ENCODE measurements around the gene COL4A2. TPM values are rescaled to one million over a fixed set of nuclear protein-coding genes. Genes with fewer than 3 reads are reported as not detected.

The COL4A2 gene
- total RNA-seq, 4 donors from 2014 or later: 43.0 to 72.7 (median 53.5) TPM

DNA sequence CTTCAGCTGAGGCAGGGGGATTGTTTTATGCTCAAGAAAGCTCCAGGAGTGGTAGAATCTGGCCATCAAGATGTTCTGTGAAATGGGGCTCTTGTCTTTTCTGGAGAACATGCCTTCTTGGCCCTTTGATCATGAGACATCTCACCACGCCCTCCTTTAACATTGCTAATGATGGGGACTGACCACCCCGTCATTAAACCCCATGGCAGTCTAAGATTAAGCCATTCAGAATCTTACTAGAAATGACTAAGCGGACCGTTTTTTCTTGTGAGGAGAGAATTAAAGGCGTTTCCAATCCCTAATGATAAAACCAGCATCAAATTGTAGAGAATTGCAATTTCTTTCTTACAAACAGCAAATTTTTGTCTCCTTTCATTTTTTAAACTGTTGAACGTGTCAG is 89.4 kb downstream of the COL4A2 start:
- H3K36me3 ChIP-seq: no peaks in the 10 kb centered on the region
- TF ChIP-seq POLR2AphosphoS5 (IDR thresholded peaks at IDR 0.05): no peak
- TF ChIP-seq POLR2A (IDR thresholded peaks at IDR 0.05): no peak
- TF ChIP-seq EP300 (IDR thresholded peaks at IDR 0.05): no peak
- TF ChIP-seq, protein P1, sequence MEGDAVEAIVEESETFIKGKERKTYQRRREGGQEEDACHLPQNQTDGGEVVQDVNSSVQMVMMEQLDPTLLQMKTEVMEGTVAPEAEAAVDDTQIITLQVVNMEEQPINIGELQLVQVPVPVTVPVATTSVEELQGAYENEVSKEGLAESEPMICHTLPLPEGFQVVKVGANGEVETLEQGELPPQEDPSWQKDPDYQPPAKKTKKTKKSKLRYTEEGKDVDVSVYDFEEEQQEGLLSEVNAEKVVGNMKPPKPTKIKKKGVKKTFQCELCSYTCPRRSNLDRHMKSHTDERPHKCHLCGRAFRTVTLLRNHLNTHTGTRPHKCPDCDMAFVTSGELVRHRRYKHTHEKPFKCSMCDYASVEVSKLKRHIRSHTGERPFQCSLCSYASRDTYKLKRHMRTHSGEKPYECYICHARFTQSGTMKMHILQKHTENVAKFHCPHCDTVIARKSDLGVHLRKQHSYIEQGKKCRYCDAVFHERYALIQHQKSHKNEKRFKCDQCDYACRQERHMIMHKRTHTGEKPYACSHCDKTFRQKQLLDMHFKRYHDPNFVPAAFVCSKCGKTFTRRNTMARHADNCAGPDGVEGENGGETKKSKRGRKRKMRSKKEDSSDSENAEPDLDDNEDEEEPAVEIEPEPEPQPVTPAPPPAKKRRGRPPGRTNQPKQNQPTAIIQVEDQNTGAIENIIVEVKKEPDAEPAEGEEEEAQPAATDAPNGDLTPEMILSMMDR (IDR thresholded peaks at IDR 0.05): no peak
- H3K27me3 ChIP-seq: no peaks in the 10 kb centered on the region
- no peak overlapping the region for H3K4me3 ChIP-seq
- WGBS: 63% methylated on average over 6 of the region's 6 CpGs
- H3K27ac ChIP-seq: peak overlapping the region; percentile 88
- DNase-seq (ENCODE audit: low spot score in 2 of 2): no peak
- H3K4me1 ChIP-seq: peaks cover 27% of the 10 kb centered on the region
- H3K9me3 ChIP-seq: no peaks in the 10 kb centered on the region

DNA sequence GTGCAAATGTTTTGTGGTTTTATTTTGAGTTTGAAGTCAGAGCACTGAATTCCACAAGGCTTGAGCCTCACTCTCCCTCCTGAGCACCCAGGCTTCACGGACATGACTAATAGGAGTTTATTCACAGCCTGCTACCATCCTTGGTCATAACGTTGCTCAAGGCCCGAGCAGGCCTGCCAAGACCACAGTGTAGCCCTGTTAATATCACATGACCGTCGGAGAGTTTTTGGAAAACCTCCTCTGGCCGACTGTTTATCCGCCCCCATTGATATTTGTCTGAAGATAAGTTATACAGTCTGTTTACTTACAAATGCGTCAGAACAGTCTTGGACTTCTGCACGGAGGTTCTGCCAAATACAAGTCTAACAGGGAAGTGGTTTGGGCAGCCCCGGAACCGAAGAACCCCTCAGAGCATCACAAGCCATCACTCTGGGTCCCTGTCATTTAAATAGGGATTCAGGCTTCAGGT is 89.9 kb downstream of the COL4A2 start:
- TF ChIP-seq EP300 (IDR thresholded peaks at IDR 0.05) (peak; percentile 60), POLR2AphosphoS5 (IDR thresholded peaks at IDR 0.05) (peak in 2 of 3 donors; percentile 3 to 79), POLR2A (IDR thresholded peaks at IDR 0.05) (no peak)
- TF ChIP-seq, protein P1 (IDR thresholded peaks at IDR 0.05): no peak

DNA sequence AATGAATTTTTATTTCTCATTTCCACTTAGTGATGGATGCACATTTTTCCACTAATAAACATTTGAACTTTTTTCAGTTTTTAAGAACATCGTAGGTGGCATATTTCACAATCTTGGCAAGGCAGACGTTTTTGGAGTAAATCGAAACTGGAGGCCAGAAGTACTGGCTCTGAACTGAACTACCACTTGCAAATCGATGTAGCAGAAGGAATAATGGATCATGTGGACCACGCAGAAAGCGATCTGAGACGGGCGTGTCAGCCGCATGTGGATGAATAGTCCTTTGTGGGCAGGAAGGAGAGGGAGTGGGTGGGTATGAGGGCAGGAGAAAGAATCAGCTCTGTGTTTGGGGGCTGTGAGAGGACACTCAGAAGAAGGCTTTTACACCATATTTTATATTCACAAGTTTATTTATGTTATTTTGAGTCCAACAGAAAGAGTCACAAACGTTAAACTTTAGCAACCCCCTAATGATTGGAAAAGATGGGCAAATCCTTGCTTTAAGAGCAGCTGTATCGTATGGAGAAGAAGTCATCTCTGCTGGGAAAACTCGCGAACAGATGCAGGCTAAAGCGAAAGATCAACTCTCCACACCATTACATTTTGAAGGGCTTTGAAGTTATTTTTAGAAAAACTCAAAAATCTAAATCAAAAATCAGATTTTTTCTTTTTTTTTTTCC is 90.5 kb downstream of the COL4A2 start:
- WGBS: 55% methylated on average over 14 of the region's 14 CpGs
- Histone ChIP-seq H3K4me3 (no peak overlapping the region), H3K27me3 (no peaks in the 10 kb centered on the region), H3K4me1 (peaks cover 27% of the 10 kb centered on the region), H3K27ac (peak overlapping the region; percentile 88), H3K36me3 (no peaks in the 10 kb centered on the region), H3K9me3 (no peaks in the 10 kb centered on the region)
- DNase-seq (ENCODE audit: low spot score in 2 of 2): no peak
- TF ChIP-seq, protein P1 (IDR thresholded peaks at IDR 0.05): no peak
- TF ChIP-seq POLR2AphosphoS5 (IDR thresholded peaks at IDR 0.05): peak in 2 of 3 donors; percentile 9 to 55
- TF ChIP-seq POLR2A (IDR thresholded peaks at IDR 0.05): no peak

More for the DNA sequence above, 89.9 kb downstream of the COL4A2 start:
- no peak overlapping the region for H3K4me3 ChIP-seq
- no peaks in the 10 kb centered on the region for H3K9me3 ChIP-seq
- H3K27ac ChIP-seq: peak overlapping the region; percentile 88
- H3K36me3 ChIP-seq: no peaks in the 10 kb centered on the region
- H3K27me3 ChIP-seq: no peaks in the 10 kb centered on the region
- WGBS: 54% methylated on average over 11 of the region's 11 CpGs
- peaks cover 27% of the 10 kb centered on the region for H3K4me1 ChIP-seq
- peak; percentile 90 to 94 for DNase-seq (ENCODE audit: low spot score in 2 of 2)

DNA sequence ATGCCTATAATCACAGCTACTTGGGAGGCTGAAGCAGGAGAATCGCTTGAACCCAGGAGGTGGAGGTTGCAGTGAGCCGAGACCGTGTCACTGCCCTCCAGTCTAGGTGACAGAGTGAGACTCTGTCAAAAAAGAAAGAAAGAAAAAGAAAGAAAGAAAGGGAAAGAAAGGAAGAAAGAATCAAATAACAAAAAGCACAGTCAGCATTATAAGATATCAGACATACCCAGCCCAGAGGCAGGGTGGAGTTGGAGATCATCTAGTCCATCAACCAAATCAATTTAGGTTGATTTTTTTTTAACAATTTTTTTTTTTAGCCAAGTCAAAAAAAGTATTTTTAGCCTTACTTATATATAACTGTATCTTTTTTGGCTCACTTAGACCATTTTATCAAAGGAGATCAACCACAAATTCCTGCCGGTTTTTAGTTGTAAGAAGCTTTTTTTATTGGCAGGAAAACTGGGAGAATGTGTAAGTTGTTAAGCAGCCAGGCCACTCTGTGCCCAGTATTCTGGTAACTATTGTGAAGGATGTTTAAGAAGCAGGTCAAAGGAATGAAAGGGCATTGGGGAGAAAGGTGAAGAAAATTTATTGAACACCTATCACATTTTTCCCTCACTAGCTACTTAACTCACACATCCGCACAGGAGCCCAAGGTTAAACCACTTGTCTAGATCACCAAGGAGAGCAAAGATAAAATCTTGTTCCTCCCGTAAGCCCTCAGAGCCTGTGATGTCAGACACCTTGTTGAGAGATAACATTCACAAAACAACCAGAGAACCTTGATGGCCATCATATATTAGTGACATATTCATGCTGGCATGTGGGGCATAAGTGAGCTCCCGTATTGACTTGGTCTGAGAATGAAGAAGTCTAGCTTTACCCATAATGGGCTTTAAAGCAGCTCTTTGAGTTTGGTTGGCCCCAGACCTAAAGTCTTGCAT is 91.8 kb downstream of the COL4A2 start:
- no peak for DNase-seq (ENCODE audit: low spot score in 2 of 2)
- Histone ChIP-seq H3K4me3 (no peak overlapping the region), H3K4me1 (peaks cover 27% of the 10 kb centered on the region), H3K36me3 (no peaks in the 10 kb centered on the region), H3K27ac (peak overlapping the region; percentile 88), H3K27me3 (no peaks in the 10 kb centered on the region), H3K9me3 (no peaks in the 10 kb centered on the region)
- 65% methylated on average over 7 of the region's 7 CpGs for WGBS
- TF ChIP-seq POLR2AphosphoS5 (IDR thresholded peaks at IDR 0.05): no peak

DNA sequence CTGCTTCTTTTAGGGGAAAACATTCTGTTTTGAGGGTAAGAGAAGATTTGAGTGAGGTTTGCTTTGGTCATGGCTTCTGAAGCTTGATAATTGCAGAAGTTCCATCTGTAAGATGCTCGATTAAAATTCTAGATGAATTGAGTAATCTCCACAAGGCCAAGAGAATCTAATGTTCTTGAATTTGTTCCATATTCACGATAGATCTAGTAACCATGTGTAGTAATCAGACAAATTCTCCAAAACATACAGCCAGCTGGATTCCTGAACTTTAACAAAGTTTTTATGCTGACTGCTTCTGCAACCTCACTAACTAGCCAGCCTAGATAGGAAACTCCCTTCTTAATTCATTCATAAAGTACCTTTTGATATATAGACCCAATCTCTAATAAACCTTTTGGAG is 92.7 kb downstream of the COL4A2 start:
- H3K4me3 ChIP-seq: no peak overlapping the region
- H3K27ac ChIP-seq: no peak overlapping the region
- DNase-seq (ENCODE audit: low spot score in 2 of 2): no peak
- no peaks in the 10 kb centered on the region for H3K9me3 ChIP-seq
- no peak for TF ChIP-seq EP300 (IDR thresholded peaks at IDR 0.05)
- TF ChIP-seq, protein P1 (IDR thresholded peaks at IDR 0.05): no peak
- H3K36me3 ChIP-seq: no peaks in the 10 kb centered on the region
- H3K27me3 ChIP-seq: no peaks in the 10 kb centered on the region
- 61% methylated on average over 2 of the region's 2 CpGs for WGBS
- peaks cover 27% of the 10 kb centered on the region for H3K4me1 ChIP-seq

All from suprapubic skin (tissue), 4 donors.